ENCODE measurements around the gene NDC80.

- TF ChIP-seq POLR2A (IDR thresholded peaks at IDR 0.05): no peak
- TF ChIP-seq CTCF (IDR thresholded peaks at IDR 0.05): no peak
Observed at GRCh38 chr18:2545155-2545554, 26.2 kb upstream of the NDC80 start.
